Adrenal gland (tissue), 5 donors: Measurements from ENCODE around the gene VPS26B.

Experiments
- CTCF ChIP-seq, 6 experiments: fragments of 450-650 bp in 4 of 6; fragments of 200-600 bp in 2 of 6; sonication (generic) in 1 of 6; IDR thresholded peaks; 1 replicate in 5 of 6; 2 replicates in 1 of 6; pipeline versions ENCODE4 v1.5.1 to v1.8.0; 2016 to 2021; ENCODE audit warnings: antibody characterized with exemption in 6 of 6, mild to moderate bottlenecking in 2 of 6, moderate library complexity in 1 of 6
- POLR2A ChIP-seq, 2 donors: fragments of 450-650 bp; IDR thresholded peaks; one replicate each; pipeline ENCODE4 v1.6.1; 2017; ENCODE audit warnings: antibody characterized with exemption in 2 of 2, mild to moderate bottlenecking in 2 of 2, moderate library complexity in 1 of 2
- donor health status: DM: no; HTN: no; CAD: no.

- TF ChIP-seq CTCF (IDR thresholded peaks at IDR 0.05) (no peak), POLR2A (IDR thresholded peaks at IDR 0.05) (no peak)
Observed at GRCh38 chr11:134243913-134244312, 19.4 kb downstream of the VPS26B start.
